Left ventricle myocardium inferior (tissue), 1 donor: ENCODE results near the gene PDCD1LG2. TPM values are rescaled to one million over a fixed set of nuclear protein-coding genes. Genes with fewer than 3 reads are reported as not detected.
A peak's percentile ranks its signal among the peaks of the same experiment; 100 is the strongest.

Experiments used
- DNase-seq: peaks from one replicate; pipeline ENCODE4 v3.0.0-alpha.2; 2020
- H3K27ac ChIP-seq: fragments of 200-600 bp; replicated peaks from 2 replicates; pipeline ENCODE4 v1.8.0; 2021
- H3K27me3 ChIP-seq: fragments of 200-600 bp; 2 replicates; pipeline ENCODE4 v1.8.0; 2021; ENCODE audit warnings: low read depth
- H3K36me3 ChIP-seq: fragments of 200-600 bp; 2 replicates; pipeline ENCODE4 v1.8.0; 2021
- H3K4me1 ChIP-seq: fragments of 200-600 bp; 2 replicates; pipeline ENCODE4 v1.8.0; 2021
- H3K4me3 ChIP-seq: fragments of 200-600 bp; 2 replicates; pipeline ENCODE4 v1.8.0; 2021; ENCODE audit warnings: mild to moderate bottlenecking, moderate library complexity
- H3K9me3 ChIP-seq: fragments of 200-600 bp; replicated peaks from 2 replicates; pipeline ENCODE4 v1.8.0; 2021
- intact Hi-C: fragments of 100-400 bp; cut with micrococcal nuclease; formaldehyde crosslinking; loops from one replicate; pipeline ENCODE4 v1.11.0; 2022
- total RNA-seq: library from RNA; stranded (reverse); fragmentation: NEBNext Ultra II Directional; extraction: Animal tissue kit (Norgen Biotek cat#: 25700); gene quantifications from one replicate; pipeline ENCODE4 v1.2.1, GENCODE V29; 2021
- TF ChIP-seq, protein P1 (sequence below): fragments of 200-600 bp; IDR thresholded peaks from 2 replicates; pipeline ENCODE4 v1.8.0; 2021; ENCODE audit warnings: antibody characterized with exemption, mild to moderate bottlenecking, borderline replicate concordance
- donor health status: DM: no; HTN: yes; CAD: no; lungs with severe emphysema.

PDCD1LG2 gene
- total RNA-seq, 1 donor from 2014 or later, result 2.0 TPM

DNA sequence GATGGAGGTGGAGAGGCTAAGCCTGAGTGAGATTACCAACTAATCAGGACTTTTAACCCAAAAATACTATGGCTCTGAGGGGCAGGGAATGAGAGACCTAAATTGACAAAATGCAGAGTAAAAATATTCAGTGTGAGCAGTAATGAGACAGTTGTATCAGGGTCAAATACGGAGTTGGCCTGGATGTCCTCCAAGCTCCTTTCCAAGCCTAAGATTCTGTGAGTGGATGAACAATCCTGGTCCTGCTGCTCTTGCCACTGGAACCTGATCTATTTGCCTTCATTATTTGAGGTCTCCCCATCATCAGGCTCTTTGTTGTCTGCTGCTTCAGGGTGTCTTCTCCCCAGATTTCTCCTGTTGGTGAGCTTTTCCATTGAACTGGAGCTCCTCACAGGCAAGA is 1.1 kb downstream of the PDCD1LG2 start:
- Histone ChIP-seq H3K36me3 (no peaks in the 10 kb centered on the region), H3K9me3 (no peaks in the 10 kb centered on the region), H3K27me3 (no peaks in the 10 kb centered on the region), H3K4me3 (peak overlapping the region; percentile 57), H3K4me1 (peaks cover 64% of the 10 kb centered on the region), H3K27ac (peak overlapping the region; percentile 83)
- DNase-seq, result no peak
- TF ChIP-seq, protein P1, sequence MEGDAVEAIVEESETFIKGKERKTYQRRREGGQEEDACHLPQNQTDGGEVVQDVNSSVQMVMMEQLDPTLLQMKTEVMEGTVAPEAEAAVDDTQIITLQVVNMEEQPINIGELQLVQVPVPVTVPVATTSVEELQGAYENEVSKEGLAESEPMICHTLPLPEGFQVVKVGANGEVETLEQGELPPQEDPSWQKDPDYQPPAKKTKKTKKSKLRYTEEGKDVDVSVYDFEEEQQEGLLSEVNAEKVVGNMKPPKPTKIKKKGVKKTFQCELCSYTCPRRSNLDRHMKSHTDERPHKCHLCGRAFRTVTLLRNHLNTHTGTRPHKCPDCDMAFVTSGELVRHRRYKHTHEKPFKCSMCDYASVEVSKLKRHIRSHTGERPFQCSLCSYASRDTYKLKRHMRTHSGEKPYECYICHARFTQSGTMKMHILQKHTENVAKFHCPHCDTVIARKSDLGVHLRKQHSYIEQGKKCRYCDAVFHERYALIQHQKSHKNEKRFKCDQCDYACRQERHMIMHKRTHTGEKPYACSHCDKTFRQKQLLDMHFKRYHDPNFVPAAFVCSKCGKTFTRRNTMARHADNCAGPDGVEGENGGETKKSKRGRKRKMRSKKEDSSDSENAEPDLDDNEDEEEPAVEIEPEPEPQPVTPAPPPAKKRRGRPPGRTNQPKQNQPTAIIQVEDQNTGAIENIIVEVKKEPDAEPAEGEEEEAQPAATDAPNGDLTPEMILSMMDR, result no peak
- intact Hi-C loops, result no loop called here

DNA sequence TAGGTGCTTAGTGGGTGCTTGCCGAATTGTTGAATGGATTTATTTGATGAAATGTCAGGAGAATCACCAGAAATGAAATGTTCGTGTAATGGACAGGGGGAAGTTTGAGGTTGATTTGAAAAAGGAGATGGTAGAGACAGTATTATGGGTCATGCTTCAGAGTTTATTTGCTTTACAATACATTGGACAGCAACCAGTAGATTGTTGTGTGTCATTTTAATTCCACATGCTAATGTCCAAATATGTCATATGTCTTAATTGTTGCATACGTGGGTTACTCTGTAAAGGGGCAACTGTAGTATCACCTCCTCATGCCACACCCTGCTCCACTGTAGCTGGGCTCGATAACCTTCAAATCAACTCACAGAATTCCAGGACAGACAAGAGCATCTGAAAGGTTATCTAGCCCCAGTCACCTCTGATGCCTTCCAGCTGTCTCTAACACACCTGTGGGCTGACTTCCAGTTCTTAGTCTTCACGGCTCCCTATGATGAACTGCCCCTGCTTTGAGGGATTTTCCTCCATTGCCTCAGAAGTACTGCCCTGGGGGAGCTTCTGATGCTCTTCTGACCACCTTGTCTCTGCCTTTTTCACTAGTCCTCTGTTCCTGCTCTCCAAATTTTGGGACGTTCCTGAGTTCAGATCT is 1.7 kb downstream of the PDCD1LG2 start:
- Histone ChIP-seq H3K27ac (peak overlapping the region; percentile 83), H3K4me3 (peak overlapping the region; percentile 57), H3K36me3 (no peaks in the 10 kb centered on the region), H3K4me1 (peaks cover 64% of the 10 kb centered on the region), H3K9me3 (no peaks in the 10 kb centered on the region), H3K27me3 (no peaks in the 10 kb centered on the region)
- no peak for DNase-seq
- intact Hi-C loops, result no loop called here
- TF ChIP-seq, protein P1, result no peak

DNA sequence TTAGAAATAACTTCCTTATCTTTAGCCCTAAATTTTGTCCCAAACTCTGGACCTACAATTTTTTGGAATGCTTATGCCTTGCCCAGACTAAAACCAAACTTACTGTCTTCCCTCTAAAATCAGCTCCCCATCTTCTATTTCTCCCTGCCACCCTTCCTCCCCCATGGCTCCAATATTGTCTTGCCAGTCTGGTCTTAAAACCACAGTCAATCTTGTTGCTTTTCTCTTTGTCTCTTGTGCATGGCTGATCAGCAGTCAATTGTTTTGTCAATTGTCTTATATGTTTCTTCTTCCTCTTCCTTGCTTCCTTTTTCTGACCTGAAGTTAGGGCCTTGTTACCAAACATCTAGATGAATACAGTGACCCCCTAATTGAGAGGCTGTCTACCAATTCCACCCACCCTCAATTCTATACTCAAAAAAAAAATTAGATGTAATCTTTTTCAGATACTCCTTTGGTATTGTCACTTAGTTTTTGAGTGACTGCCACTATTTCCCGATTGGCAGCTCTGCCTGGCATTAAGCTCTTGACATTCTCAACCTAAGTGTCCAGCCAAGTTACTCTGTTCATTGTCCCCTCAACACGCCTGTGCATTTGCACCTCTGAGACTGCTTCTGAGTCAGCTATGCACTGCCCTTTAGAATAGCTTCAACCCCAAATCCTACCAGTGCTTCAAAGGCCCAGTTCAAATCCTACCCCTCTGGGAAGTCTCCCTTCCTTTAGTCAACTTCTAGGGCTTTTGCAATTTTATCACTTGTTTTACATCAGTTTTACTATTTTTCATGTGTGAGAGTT is 2.5 kb downstream of the PDCD1LG2 start:
- no peak for DNase-seq
- Histone ChIP-seq H3K27ac (peak overlapping the region; percentile 83), H3K4me3 (peak overlapping the region; percentile 57), H3K9me3 (no peaks in the 10 kb centered on the region), H3K27me3 (no peaks in the 10 kb centered on the region), H3K36me3 (no peaks in the 10 kb centered on the region), H3K4me1 (peaks cover 72% of the 10 kb centered on the region)
- TF ChIP-seq, protein P1, result no peak
- intact Hi-C loops, result no loop called here

DNA sequence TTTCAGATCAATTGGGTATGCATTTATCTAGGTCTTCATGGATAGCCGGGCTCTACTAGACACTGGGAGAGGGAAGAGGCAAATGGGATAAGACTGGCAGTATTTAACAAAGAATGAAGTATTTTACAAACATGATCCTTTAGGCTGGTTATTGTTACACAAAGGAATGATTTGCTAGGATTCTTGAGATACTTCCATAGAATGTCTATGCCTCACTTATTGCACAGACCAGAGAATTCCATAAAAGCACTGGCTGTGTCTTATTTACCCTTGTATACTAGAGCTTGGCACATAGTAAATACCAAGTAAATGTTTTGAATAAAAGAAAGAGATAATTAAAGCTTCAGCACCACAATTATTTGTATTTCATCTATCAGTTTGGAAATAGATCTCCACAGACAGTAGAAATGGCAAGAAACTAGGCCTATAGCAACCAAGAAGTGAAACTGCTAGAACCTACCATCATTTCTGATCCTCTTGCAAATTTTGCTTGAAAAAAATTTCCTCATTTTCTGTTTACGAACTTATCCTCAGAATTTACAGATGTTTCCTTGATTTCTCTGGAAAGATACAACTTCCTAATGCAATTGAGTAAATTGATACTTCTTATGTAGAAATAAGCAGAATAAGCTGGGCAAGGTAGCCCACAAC is 3.8 kb downstream of the PDCD1LG2 start:
- TF ChIP-seq, protein P1, result no peak
- H3K36me3 ChIP-seq, result no peaks in the 10 kb centered on the region
- H3K27ac ChIP-seq, result peak overlapping the region; percentile 83
- H3K9me3 ChIP-seq, result no peaks in the 10 kb centered on the region
- intact Hi-C loops, result no loop called here
- H3K4me3 ChIP-seq, result no peak overlapping the region
- H3K4me1 ChIP-seq, result peaks cover 85% of the 10 kb centered on the region
- DNase-seq, result no peak
- no peaks in the 10 kb centered on the region for H3K27me3 ChIP-seq

- no peak overlapping the region for H3K4me3 ChIP-seq
- peaks cover 81% of the 10 kb centered on the region for H3K4me1 ChIP-seq
- intact Hi-C loops, result no loop called here
- H3K9me3 ChIP-seq, result no peaks in the 10 kb centered on the region
- H3K36me3 ChIP-seq, result no peaks in the 10 kb centered on the region
- TF ChIP-seq, protein P1, result no peak
- no peak for DNase-seq
- H3K27ac ChIP-seq, result peak overlapping the region; percentile 83
- no peaks in the 10 kb centered on the region for H3K27me3 ChIP-seq
Measured at GRCh38 chr9:5514617-5515260, 4.4 kb downstream of the PDCD1LG2 start.
